Loucy (cell line): ENCODE measurements around the gene OR52E4.

Source experiments
- H2AFZ ChIP-seq: fragments of 200-600 bp; sonication (generic); 2 replicates; pipeline ENCODE4 v1.6.0; 2016; ENCODE audit warnings: antibody characterized with exemption, mild to moderate bottlenecking, low read length, moderate library complexity
- H3F3A ChIP-seq: fragments of 200-600 bp; 2 replicates; pipeline ENCODE4 v1.6.0; 2016; ENCODE audit warnings: antibody characterized with exemption, low read depth, mild to moderate bottlenecking
- H3K27me3 ChIP-seq: fragments of 200-600 bp; sonication (generic); 2 replicates; pipeline ENCODE4 v1.6.1; 2014; ENCODE audit warnings: low read length, mild to moderate bottlenecking; ENCODE audit not compliant: insufficient read depth, poor library complexity, severe bottlenecking
- H3K36me3 ChIP-seq: fragments of 200-600 bp; sonication (generic); 2 replicates; pipeline ENCODE4 v1.6.1; 2016; ENCODE audit warnings: low read length; ENCODE audit not compliant: insufficient read depth
- H3K4me1 ChIP-seq: fragments of 200-600 bp; sonication (generic); 2 replicates; pipeline ENCODE4 v1.5.1; 2014; ENCODE audit warnings: low read length, mild to moderate bottlenecking; ENCODE audit not compliant: insufficient read depth, poor library complexity, severe bottlenecking
- H3K4me2 ChIP-seq: fragments of 200-600 bp; sonication (generic); 2 replicates; pipeline ENCODE4 v1.6.0; 2014; ENCODE audit warnings: antibody characterized with exemption, low read length, low read depth, mild to moderate bottlenecking; ENCODE audit not compliant: poor library complexity, severe bottlenecking
- H3K4me3 ChIP-seq: fragments of 200-600 bp; sonication (generic); 2 replicates; pipeline ENCODE4 v1.5.1; 2014; ENCODE audit warnings: low read length, mild to moderate bottlenecking, mixed read lengths; ENCODE audit not compliant: poor library complexity, severe bottlenecking
- H3K79me2 ChIP-seq: fragments of 200-600 bp; sonication (generic); 2 replicates; pipeline ENCODE4 v1.6.1; 2014; ENCODE audit warnings: low read length; ENCODE audit not compliant: insufficient read depth
- H3K9ac ChIP-seq: fragments of 200-600 bp; sonication (generic); 2 replicates; pipeline ENCODE4 v1.6.0; 2014; ENCODE audit warnings: mild to moderate bottlenecking, low read depth, low read length, moderate library complexity; ENCODE audit not compliant: poor library complexity, severe bottlenecking
- H3K9me2 ChIP-seq: fragments of 200-600 bp; sonication (generic); replicated peaks from 2 replicates; pipeline ENCODE4 v1.6.1; 2016; ENCODE audit warnings: low read depth, low read length, mixed read lengths
- H3K9me3 ChIP-seq: fragments of 200-600 bp; sonication (generic); 2 replicates; pipeline ENCODE4 v1.6.1; 2014; ENCODE audit warnings: mild to moderate bottlenecking, antibody characterized with exemption, low read length, low read depth; ENCODE audit not compliant: insufficient read depth
- H4K20me1 ChIP-seq: fragments of 200-600 bp; sonication (generic); 2 replicates; pipeline ENCODE4 v1.6.0; 2014; ENCODE audit warnings: antibody characterized with exemption, low read length, mild to moderate bottlenecking; ENCODE audit not compliant: insufficient read depth, poor library complexity, severe bottlenecking
- EZH2phosphoT487 ChIP-seq: fragments of 200-600 bp; IDR thresholded peaks from 2 replicates; pipeline ENCODE4 v1.6.1; 2018; ENCODE audit warnings: antibody characterized with exemption, mild to moderate bottlenecking, moderate library complexity, borderline replicate concordance
- TF ChIP-seq, protein P1 (sequence below): fragments of 200-600 bp; sonication (generic); conservative IDR thresholded peaks from 2 replicates; pipeline ENCODE4 v1.5.1; 2014; ENCODE audit warnings: mild to moderate bottlenecking, antibody characterized with exemption, low read length

OR52E4 gene

GRCh38 chr11:5841797-5842196 lies 38.6 kb upstream of the OR52E4 start, which contains the start of gene OR52E6:
Gene OR52E6 (minus strand): TSS chr11:5841897. CDS start chr11:5841897, 0 bp downstream.
- H2AFZ ChIP-seq: no peak within 1 kb of the TSS
- H3K4me3 ChIP-seq: no peak within 1 kb of the TSS
- no peaks in the 10 kb centered on the region for H3F3A ChIP-seq

GRCh38 chr11:5846701-5847100 lies 33.7 kb upstream of the OR52E4 start:
- peaks cover 4% of the 10 kb centered on the region for H3K4me1 ChIP-seq
- TF ChIP-seq, protein P1, sequence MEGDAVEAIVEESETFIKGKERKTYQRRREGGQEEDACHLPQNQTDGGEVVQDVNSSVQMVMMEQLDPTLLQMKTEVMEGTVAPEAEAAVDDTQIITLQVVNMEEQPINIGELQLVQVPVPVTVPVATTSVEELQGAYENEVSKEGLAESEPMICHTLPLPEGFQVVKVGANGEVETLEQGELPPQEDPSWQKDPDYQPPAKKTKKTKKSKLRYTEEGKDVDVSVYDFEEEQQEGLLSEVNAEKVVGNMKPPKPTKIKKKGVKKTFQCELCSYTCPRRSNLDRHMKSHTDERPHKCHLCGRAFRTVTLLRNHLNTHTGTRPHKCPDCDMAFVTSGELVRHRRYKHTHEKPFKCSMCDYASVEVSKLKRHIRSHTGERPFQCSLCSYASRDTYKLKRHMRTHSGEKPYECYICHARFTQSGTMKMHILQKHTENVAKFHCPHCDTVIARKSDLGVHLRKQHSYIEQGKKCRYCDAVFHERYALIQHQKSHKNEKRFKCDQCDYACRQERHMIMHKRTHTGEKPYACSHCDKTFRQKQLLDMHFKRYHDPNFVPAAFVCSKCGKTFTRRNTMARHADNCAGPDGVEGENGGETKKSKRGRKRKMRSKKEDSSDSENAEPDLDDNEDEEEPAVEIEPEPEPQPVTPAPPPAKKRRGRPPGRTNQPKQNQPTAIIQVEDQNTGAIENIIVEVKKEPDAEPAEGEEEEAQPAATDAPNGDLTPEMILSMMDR: no peak
- TF ChIP-seq EZH2phosphoT487: no peak
- H3K9me3 ChIP-seq: no peaks in the 10 kb centered on the region
- H3K79me2 ChIP-seq: no peaks in the 10 kb centered on the region
- no peak overlapping the region for H3K4me3 ChIP-seq
- H3K27me3 ChIP-seq: no peaks in the 10 kb centered on the region
- no peaks in the 10 kb centered on the region for H3K9me2 ChIP-seq
- H3K36me3 ChIP-seq: no peaks in the 10 kb centered on the region
- no peak overlapping the region for H3K4me2 ChIP-seq
- no peaks in the 10 kb centered on the region for H3F3A ChIP-seq
- H3K9ac ChIP-seq: no peak overlapping the region
- no peak overlapping the region for H2AFZ ChIP-seq
- no peaks in the 10 kb centered on the region for H4K20me1 ChIP-seq

More at GRCh38 chr11:5841797-5842196, 38.6 kb upstream of the OR52E4 start, which contains the start of gene OR52E6:
- TF ChIP-seq EZH2phosphoT487: no peak
- TF ChIP-seq, protein P1: no peak
- Histone ChIP-seq H3K4me1 (peaks cover 4% of the 10 kb centered on the region), H3K27me3 (no peaks in the 10 kb centered on the region), H3K79me2 (no peaks in the 10 kb centered on the region), H3K4me2 (no peak within 1 kb of the TSS), H4K20me1 (no peaks in the 10 kb centered on the region), H3K36me3 (no peaks in the 10 kb centered on the region), H3K9me2 (no peaks in the 10 kb centered on the region), H3K9ac (no peak within 1 kb of the TSS), H3K9me3 (no peaks in the 10 kb centered on the region)

GRCh38 chr11:5847711-5848110 lies 32.7 kb upstream of the OR52E4 start:
- Histone ChIP-seq H3K36me3 (no peaks in the 10 kb centered on the region), H3K79me2 (no peaks in the 10 kb centered on the region), H3K9ac (no peak overlapping the region), H3F3A (no peaks in the 10 kb centered on the region), H3K9me3 (no peaks in the 10 kb centered on the region), H3K4me1 (peaks cover 4% of the 10 kb centered on the region), H3K9me2 (no peaks in the 10 kb centered on the region), H3K27me3 (no peaks in the 10 kb centered on the region), H3K4me2 (peak overlapping the region; percentile 29), H4K20me1 (no peaks in the 10 kb centered on the region), H3K4me3 (no peak overlapping the region), H2AFZ (no peak overlapping the region)
- no peak for TF ChIP-seq EZH2phosphoT487
- TF ChIP-seq, protein P1: no peak
